ENCODE results near the gene ACO2.

- TF ChIP-seq, protein P1, sequence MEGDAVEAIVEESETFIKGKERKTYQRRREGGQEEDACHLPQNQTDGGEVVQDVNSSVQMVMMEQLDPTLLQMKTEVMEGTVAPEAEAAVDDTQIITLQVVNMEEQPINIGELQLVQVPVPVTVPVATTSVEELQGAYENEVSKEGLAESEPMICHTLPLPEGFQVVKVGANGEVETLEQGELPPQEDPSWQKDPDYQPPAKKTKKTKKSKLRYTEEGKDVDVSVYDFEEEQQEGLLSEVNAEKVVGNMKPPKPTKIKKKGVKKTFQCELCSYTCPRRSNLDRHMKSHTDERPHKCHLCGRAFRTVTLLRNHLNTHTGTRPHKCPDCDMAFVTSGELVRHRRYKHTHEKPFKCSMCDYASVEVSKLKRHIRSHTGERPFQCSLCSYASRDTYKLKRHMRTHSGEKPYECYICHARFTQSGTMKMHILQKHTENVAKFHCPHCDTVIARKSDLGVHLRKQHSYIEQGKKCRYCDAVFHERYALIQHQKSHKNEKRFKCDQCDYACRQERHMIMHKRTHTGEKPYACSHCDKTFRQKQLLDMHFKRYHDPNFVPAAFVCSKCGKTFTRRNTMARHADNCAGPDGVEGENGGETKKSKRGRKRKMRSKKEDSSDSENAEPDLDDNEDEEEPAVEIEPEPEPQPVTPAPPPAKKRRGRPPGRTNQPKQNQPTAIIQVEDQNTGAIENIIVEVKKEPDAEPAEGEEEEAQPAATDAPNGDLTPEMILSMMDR (IDR thresholded peaks at IDR 0.05): no peak
- TF ChIP-seq POLR2A (IDR thresholded peaks at IDR 0.05): no peak
Measured at GRCh38 chr22:41544671-41545476, 76.0 kb downstream of the ACO2 start.

All from esophagus squamous epithelium (tissue), 4 donors.